Activated T-helper 1 cell treated with anti-CD3 and anti-CD28 coated beads, Interleukin-12 subunit alpha, Interleukin-12 subunit beta, Interleukin-2, Interleukin-4 antibody, amounts not matched to agents 30 ng/mL and 10 ng/mL and 1 ng/mL, durations not matched to agents 14 hours and 24 hours and 36 hours (primary cell): ENCODE data around the gene CUBN. TPM values are rescaled to one million over a fixed set of nuclear protein-coding genes. Genes with fewer than 3 reads are reported as not detected.
"Not testable (repeated sequence)": the region's sequence is repeated elsewhere in the genome, so short reads cannot be mapped to it uniquely, and the experiment has no call there.

Source experiments
- DNase-seq: peaks from one replicate; pipeline ENCODE4 v3.0.0; 2021; ENCODE audit warnings: low spot score
- H3K27ac Mint-ChIP-seq: one replicate; pipeline ENCODE4 v1.8.0; 2021; ENCODE audit warnings: mild to moderate bottlenecking, mixed read lengths
- H3K27me3 Mint-ChIP-seq: one replicate; pipeline ENCODE4 v1.8.0; 2022; ENCODE audit warnings: mild to moderate bottlenecking, moderate library complexity, mixed read lengths; ENCODE audit not compliant: insufficient read depth
- H3K36me3 Mint-ChIP-seq: one replicate; pipeline ENCODE4 v1.8.0; 2021; ENCODE audit warnings: low read depth, mixed read lengths
- H3K4me1 Mint-ChIP-seq: one replicate; pipeline ENCODE4 v1.8.0; 2021; ENCODE audit warnings: low read depth, mixed read lengths
- H3K4me3 Mint-ChIP-seq: one replicate; pipeline ENCODE4 v1.8.0; 2021; ENCODE audit warnings: mild to moderate bottlenecking, moderate library complexity, mixed read lengths
- H3K9me3 Mint-ChIP-seq: one replicate; pipeline ENCODE4 v1.8.0; 2021; ENCODE audit warnings: mixed read lengths
- intact Hi-C: fragments of 100-400 bp; cut with micrococcal nuclease; formaldehyde crosslinking; loops from one replicate; pipeline ENCODE4 v1.15.1; 2024
- total RNA-seq: library from RNA; stranded (reverse); gene quantifications from 2 replicates; pipeline ENCODE4 v1.2.3, GENCODE V29; 2022

The CUBN gene
- total RNA-seq, 1 donor from 2014 or later = 0.21 TPM

DNA sequence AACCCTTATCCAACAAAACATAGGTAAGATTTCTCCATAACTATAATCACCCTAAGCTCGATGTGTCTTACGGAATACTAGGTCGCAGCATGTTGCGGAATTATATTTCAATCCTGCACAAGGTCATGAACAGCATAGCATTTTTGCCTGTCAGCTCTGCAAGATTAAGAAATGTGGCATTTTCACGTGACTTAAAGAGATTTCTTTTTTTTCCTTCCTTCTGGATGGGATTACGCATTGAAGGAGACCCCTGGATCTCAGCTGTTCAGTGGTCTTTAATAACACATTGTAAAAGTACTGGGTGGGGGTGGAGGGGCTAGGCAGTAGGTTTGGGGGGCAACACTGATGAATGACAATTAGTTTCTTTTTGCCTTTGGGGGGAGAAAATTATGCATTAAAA lies 106.7 kb downstream of the CUBN start:
- Mint-ChIP-seq H3K27ac (peak overlapping the region; percentile 99), H3K4me3 (peak overlapping the region; percentile 61), H3K27me3 (peaks cover 4% of the 10 kb centered on the region), H3K9me3 (peaks cover 6% of the 10 kb centered on the region), H3K4me1 (peaks cover 59% of the 10 kb centered on the region), H3K36me3 (no peaks in the 10 kb centered on the region)
- intact Hi-C loops = loop anchor here (1.0 to 10.0 kb wide), 10 partner anchors 21 to 1632 kb away; partner anchors contain the start of genes ARL5B, NSUN6, PTER and STAM
- DNase-seq = no peak

DNA sequence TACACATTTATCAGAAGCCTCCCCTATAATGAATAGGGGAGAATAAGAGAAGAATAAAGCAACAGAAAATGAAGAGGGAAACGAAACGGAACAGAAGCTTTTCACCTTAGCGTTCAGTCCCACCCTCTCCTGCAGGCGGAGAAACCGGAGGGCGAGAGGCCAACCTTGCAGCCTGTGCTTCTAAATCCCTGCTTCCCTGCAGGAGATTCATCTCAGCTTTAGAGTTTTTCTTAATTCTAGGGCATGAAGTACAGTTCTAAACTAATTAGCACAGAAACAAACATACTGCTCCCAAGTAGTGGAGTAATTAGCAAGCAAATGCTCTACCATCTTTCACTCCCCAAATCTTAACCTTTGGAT lies 107.2 kb downstream of the CUBN start:
- intact Hi-C loops = loop anchor here (10.0 kb wide), 3 partner anchors 588 to 1632 kb away; partner anchors contain the start of genes ARL5B, NSUN6, PTER and STAM
- no peak overlapping the region for H3K4me3 Mint-ChIP-seq
- H3K27me3 Mint-ChIP-seq = peaks cover 7% of the 10 kb centered on the region
- H3K36me3 Mint-ChIP-seq = no peaks in the 10 kb centered on the region
- peaks cover 6% of the 10 kb centered on the region for H3K9me3 Mint-ChIP-seq
- peak overlapping the region; percentile 68 for H3K27ac Mint-ChIP-seq
- DNase-seq = no peak
- peaks cover 58% of the 10 kb centered on the region for H3K4me1 Mint-ChIP-seq

DNA sequence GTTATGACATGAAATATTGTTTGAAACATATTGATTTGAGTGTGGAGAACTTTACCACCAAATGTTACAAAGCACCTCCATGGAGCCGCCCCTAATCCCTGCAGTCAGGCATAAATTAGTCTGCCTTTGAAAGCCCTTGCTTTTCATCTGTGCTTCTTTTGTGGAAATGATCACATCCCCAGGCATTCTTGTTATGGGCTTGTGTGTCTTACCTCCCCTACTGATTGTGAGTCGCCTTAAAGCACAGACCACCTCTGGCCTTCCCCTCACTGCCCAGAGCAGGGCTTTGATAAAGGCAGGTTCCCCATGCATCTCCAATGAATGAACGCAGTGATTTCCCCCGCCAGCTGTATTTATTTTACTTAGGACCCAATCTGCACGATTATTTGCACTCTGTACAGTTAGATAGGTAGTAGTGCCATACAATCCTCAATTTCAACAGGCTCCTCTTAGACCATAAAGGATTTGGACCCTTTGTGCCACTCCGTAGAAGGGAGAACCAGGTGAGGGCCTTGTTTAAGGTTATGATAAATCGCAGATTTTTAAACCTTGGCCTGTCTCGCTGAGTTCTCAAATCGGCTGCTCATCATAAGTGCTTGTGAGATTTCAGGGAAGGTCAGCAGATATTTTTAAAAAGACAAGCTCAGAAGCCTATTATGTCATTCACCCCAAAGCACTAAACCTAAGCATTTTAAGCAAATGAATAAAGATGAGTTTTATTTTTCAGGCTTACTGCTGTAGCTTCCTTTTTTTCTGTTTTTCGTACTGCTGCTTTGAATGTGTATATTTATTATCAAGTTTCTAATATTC lies 107.8 kb downstream of the CUBN start:
- peaks cover 52% of the 10 kb centered on the region for H3K4me1 Mint-ChIP-seq
- no peaks in the 10 kb centered on the region for H3K36me3 Mint-ChIP-seq
- DNase-seq = no peak
- H3K9me3 Mint-ChIP-seq = peaks cover 6% of the 10 kb centered on the region
- intact Hi-C loops = loop anchor here (10.0 kb wide), 3 partner anchors 587 to 1633 kb away; partner anchors contain the start of genes ARL5B, NSUN6, PTER and STAM
- H3K27ac Mint-ChIP-seq = no peak overlapping the region
- no peak overlapping the region for H3K4me3 Mint-ChIP-seq
- H3K27me3 Mint-ChIP-seq = peaks cover 11% of the 10 kb centered on the region

DNA sequence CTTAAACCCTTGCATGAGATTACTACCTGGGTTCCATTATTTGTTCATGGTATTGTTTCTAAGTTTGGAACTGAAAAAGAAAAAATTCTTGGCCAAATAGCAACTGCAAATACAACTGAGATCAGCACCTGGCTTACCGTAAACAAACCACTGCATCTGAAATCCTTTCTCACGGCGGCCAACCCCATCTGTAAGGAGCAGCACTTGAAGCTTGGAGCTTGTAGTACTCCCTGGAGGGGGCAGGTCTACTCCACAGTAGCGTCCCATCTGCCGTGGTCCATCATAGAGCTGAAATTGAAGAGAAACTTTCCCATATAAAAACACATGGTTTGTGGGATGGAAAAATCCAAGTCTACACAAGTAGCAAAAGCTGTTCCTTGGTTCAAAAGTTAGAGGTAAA lies 109.9 kb downstream of the CUBN start:
- no peak for DNase-seq
- peaks cover 32% of the 10 kb centered on the region for H3K4me1 Mint-ChIP-seq
- H3K27ac Mint-ChIP-seq = no peak overlapping the region
- peaks cover 6% of the 10 kb centered on the region for H3K9me3 Mint-ChIP-seq
- no peak overlapping the region for H3K4me3 Mint-ChIP-seq
- H3K27me3 Mint-ChIP-seq = peaks cover 20% of the 10 kb centered on the region
- intact Hi-C loops = loop anchor here (10.0 kb wide), 3 partner anchors 585 to 1635 kb away; partner anchors contain the start of genes ARL5B, NSUN6, PTER and STAM
- H3K36me3 Mint-ChIP-seq = no peaks in the 10 kb centered on the region

DNA sequence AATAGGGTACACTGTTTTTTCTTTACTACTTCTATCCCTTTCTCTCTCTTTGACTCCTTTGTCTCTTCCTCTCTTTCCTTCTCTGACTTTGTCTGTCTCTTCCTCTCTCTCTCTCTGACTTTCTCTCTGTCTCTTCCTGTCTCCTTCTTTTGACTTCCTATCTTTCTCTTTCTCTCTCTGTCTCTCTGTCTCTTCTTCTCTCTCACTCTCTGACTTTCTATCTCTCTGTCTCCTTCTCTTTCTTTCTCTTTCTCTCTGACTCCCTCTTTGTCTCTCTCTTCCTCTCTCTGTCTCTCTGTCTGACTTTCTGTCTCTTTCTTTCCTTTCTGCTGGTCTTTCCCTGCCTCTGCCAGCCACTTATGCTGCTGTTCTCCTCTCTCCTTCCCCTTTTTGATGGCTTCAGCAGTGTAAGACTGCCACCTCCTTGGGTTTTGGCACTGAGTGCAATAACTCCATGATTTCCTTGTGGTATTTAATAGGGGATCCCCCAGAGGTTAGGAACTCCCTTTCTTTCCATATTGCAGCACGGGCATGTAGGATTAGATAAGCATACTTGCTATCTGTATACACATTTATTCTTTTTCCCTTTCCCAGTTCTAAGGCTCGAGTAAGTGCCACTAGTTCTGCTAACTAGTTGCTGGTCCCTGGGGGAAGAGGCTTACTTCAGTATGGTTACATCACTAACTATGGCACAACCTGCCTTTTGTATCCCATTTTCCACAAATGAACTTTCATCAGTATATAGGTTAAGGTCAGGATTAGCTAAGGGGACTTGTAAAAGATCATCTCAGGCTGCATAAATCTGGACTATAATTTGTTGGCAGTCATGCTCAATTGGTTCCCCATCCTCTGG lies 116.3 kb downstream of the CUBN start:
- H3K4me3 Mint-ChIP-seq, DNase-seq, H3K27ac Mint-ChIP-seq, H3K36me3 Mint-ChIP-seq, H3K9me3 Mint-ChIP-seq, intact Hi-C loops: not testable (repeated sequence)
- Mint-ChIP-seq H3K27me3 (peaks cover 29% of the 10 kb centered on the region), H3K4me1 (peaks cover 19% of the 10 kb centered on the region)

DNA sequence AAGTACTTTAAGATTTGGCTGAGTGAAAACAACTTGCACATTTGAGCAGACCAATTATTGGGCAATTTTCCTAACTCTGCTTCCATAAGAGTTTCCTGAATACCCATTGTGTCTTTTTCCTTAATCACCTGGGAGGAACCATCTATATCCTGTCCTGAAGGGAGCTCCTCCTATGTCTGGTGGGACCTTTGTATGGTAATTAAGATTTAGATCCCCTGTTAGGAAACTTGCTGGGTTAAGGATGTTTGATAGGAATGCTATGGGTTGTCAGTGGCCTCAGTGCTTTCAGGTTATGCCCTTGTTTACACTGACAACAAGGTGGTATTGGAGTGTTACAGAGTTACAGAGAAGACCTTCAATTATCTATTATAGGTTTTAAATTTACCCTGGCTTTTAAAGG lies 116.9 kb downstream of the CUBN start:
- H3K9me3 Mint-ChIP-seq, H3K36me3 Mint-ChIP-seq, intact Hi-C loops, H3K27ac Mint-ChIP-seq, H3K4me3 Mint-ChIP-seq, DNase-seq: not testable (repeated sequence)
- Mint-ChIP-seq H3K4me1 (peaks cover 19% of the 10 kb centered on the region), H3K27me3 (peaks cover 32% of the 10 kb centered on the region)

DNA sequence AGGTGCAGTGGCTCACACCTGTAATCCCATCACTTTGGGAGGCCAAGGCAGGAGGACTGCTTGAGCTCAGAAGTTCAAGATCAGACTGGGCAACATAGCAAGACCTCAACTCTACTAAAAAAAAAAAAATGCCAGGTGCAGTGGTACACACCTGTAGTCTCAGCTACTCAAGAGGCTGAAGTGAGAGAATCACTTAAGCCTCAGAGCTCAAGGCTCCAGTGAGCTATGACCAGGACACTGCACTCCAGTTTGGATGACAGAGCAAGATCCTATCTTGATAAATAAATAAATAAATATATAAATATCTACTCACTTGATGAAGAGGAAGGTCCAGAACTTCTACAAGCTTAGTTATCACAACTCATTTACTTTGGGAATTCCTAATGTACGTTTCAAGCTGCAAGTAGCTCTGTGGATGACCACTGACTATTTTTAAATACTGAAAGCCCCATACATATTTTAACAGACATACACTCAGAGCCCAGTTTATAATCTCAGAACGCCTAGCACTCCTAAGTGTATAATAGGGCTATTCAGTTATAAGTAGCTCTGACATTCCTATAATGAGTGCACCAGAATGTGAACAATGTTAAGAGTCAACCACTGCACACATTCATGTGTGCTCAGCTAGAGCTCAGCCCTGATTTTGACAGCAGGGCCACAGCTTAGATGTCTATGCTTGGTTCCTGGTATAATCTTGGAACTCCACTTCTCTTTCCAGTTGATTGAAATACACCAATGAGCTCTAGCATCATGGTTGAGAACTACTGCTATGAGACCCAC lies 119.1 kb downstream of the CUBN start:
- intact Hi-C loops = no loop called here
- peaks cover 7% of the 10 kb centered on the region for H3K36me3 Mint-ChIP-seq
- no peak overlapping the region for H3K27ac Mint-ChIP-seq
- H3K4me1 Mint-ChIP-seq = peaks cover 26% of the 10 kb centered on the region
- no peak for DNase-seq
- peaks cover 35% of the 10 kb centered on the region for H3K27me3 Mint-ChIP-seq
- no peak overlapping the region for H3K4me3 Mint-ChIP-seq
- peaks cover 10% of the 10 kb centered on the region for H3K9me3 Mint-ChIP-seq

DNA sequence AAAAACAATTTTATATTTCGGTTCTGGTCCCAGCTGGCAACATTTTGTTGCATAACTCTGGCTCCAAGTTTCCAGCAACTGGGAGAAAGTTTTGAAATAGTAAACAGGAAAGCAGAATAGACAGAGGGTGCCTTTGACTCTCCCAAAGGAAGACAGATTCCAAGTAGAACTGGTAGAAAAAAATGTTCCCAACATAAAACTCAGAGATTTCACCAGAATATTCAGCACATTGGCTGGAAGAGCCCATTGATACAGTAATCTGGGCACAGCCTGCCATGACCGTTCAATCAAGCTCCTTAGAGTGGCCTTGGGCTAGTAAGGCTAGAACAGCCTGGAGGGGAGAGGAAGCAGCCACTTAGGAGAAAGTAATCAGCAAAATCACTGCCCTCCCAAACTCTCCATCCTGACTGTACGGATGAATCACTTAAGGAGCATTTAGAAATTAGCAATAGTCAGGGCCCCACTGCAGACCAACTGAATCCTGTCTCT lies 120.4 kb downstream of the CUBN start:
- Mint-ChIP-seq H3K27me3 (peaks cover 45% of the 10 kb centered on the region), H3K27ac (no peak overlapping the region), H3K4me3 (no peak overlapping the region), H3K4me1 (peaks cover 35% of the 10 kb centered on the region), H3K9me3 (peaks cover 10% of the 10 kb centered on the region), H3K36me3 (peaks cover 7% of the 10 kb centered on the region)
- intact Hi-C loops = no loop called here
- DNase-seq = no peak

DNA sequence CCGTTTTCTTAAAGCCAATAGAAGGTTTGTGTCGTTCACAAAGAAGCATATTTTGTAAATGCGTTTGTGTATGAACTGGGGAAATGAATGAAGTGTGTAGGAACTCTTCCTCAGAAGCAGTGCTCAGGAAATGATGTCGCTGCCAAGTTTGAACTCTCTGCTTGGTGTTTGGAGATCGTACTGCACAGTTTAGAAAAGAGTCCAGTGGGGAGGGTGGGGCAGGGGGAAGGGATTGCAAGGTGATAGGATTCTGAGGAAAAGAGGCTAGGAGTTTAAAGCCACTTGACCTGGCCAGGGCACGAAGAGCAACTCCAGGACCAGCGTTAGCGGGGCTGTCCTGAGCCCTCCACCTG lies 122.2 kb downstream of the CUBN start:
- intact Hi-C loops = no loop called here
- no peak for DNase-seq
- H3K4me3 Mint-ChIP-seq = no peak overlapping the region
- H3K27me3 Mint-ChIP-seq = peaks cover 41% of the 10 kb centered on the region
- no peak overlapping the region for H3K27ac Mint-ChIP-seq
- H3K4me1 Mint-ChIP-seq = peaks cover 39% of the 10 kb centered on the region
- peaks cover 3% of the 10 kb centered on the region for H3K36me3 Mint-ChIP-seq
- peaks cover 10% of the 10 kb centered on the region for H3K9me3 Mint-ChIP-seq

DNA sequence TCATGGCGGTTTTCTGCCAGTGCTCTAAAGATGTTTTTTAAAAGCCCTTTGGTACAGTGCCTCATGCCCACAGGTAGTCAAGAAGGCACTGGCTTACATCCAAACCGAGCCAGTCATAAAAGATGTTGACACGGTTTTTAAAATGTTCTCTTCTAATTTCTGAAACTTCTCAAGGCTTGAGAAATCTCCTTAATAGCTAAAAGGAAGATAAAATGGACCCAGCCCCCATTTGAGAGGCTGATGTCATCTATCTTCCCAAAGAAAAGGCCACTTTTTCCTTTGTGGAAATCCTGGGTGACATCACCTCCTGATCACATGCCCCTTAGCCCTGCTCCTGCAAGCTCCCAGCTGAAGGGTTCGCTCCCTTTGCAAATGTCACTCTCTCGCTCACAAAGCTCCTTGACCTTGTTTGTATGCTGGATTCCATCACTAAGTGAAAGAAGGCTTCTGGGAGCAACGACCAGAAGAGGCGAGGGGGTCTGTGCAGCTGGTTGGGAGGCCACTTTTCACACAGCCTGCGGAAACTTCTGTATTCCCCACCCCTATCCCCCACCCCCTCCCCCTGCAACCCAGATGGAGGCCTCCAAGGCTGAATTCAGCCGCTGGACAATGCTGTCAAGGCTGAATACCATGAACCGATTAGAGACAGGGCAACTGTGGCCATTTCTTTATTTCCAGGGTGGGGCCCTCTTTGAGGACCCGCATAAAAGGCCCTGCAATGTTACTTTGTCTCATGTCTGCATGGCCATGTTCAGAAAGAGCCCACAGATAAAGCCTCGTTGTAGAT lies 122.8 kb downstream of the CUBN start:
- H3K27ac Mint-ChIP-seq = no peak overlapping the region
- peaks cover 44% of the 10 kb centered on the region for H3K4me1 Mint-ChIP-seq
- intact Hi-C loops = no loop called here
- peaks cover 3% of the 10 kb centered on the region for H3K36me3 Mint-ChIP-seq
- H3K9me3 Mint-ChIP-seq = peaks cover 10% of the 10 kb centered on the region
- H3K27me3 Mint-ChIP-seq = peaks cover 41% of the 10 kb centered on the region
- no peak overlapping the region for H3K4me3 Mint-ChIP-seq
- DNase-seq = no peak

DNA sequence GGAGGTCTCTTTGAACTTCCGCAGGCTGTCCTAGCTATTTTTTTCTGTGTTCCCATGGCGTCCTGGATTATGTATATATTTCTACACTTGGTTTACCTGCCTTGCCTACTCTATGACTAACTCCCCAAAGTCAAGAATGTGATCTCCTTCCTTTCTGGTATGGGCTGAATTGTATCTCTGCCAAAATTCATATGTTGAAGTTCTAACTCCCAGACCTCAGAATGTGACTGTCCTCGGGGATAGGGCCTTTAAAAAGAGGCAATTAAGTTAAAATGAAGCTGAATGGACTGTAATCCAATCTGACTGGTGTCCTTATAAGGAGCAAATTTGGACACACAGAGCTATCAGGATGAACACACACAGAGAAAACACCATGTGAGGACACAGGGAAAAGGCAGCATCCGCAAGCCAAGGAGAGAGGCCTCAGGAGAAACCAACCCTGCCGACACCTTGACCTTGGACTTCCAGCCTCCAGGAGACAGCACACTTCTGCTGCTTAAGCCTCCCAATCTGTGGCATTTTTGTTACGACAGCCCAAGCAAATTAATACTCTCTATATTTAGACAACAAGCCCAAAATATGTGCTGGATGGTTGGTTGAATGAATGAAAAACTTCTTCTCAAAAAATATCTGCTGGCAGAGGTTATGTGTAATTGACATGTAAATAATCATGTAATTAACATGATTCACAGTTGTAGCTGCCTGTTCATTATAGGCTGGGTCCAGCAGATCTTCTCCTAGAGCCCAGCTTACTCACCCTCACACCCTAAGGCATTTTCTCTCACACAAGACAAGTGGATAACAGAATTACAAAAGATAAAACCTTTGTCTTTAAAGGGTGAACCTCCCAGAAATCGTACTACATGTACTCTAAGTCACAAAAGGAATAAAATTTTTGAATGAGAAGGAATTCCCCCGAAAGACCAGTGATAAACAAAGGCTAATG lies 123.7 kb downstream of the CUBN start:
- H3K36me3 Mint-ChIP-seq = no peaks in the 10 kb centered on the region
- peaks cover 43% of the 10 kb centered on the region for H3K27me3 Mint-ChIP-seq
- intact Hi-C loops = no loop called here
- no peak for DNase-seq
- no peak overlapping the region for H3K4me3 Mint-ChIP-seq
- H3K4me1 Mint-ChIP-seq = peaks cover 54% of the 10 kb centered on the region
- H3K9me3 Mint-ChIP-seq = peaks cover 3% of the 10 kb centered on the region
- no peak overlapping the region for H3K27ac Mint-ChIP-seq
